ENCODE measurements around the gene SLC39A1.
A peak's percentile ranks its signal among the peaks of the same experiment; 100 is the strongest.

Gene SLC39A1

GRCh38 chr1:153976819-153977249 lies 13.5 kb upstream of the SLC39A1 start:
- no peak for DNase-seq

DNA sequence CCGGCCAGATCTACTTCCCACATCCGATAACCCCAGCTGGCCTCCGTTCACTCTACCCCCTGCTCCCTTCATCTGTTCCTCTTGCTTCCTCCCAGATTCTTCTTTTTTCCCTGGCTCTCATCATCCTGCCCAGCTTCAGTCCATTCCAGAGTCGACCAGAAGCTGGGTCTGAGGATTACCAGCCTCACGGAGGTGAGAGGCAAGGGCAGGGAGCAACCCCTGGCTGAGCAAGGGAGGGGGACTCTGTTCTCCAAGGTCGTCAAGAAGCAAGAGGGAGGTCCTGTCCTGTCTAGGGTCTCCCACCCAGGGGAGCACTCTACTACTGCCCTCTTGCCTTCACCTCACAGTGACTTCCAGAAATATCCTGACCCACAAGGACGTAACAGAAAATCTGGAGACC lies 10.2 kb upstream of the SLC39A1 start:
- DNase-seq: no peak

DNA sequence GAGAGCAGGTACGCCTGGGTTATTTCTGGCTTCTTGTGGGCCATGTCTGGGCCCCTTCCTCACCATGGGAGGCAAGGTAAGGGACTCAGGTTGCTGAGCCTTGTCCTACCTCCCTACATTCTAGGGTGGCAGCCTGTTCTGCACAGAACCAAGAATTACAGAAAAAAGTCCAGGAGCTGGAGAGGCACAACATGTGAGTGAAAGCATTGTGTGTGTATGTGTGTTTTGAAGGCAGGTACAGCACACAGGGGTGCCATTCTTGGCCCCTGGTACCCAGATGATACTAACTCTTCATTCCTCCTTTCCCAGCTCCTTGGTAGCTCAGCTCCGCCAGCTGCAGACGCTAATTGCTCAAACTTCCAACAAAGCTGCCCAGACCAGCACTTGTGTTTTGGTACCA lies 9.7 kb upstream of the SLC39A1 start:
- DNase-seq: no peak

DNA sequence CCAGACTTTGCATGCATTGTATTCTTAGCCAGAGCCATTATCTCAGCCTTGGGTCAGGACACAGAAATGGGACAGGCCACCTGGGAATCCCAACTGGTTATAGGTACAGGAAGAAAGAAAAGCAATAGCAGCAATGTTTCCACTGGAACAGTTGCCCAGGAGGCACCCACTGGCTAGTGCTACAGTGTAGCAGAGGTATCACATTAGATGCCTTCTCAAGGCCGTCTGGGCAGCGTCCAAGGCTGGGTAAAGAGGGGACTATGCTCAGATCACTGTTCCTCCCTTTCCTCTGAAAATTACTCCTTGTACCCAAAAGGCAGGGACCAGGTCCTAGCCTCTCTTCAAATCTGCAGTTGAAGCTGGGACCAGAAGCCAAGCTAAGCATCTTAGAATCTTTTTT lies 7.0 kb upstream of the SLC39A1 start:
- DNase-seq: no peak

DNA sequence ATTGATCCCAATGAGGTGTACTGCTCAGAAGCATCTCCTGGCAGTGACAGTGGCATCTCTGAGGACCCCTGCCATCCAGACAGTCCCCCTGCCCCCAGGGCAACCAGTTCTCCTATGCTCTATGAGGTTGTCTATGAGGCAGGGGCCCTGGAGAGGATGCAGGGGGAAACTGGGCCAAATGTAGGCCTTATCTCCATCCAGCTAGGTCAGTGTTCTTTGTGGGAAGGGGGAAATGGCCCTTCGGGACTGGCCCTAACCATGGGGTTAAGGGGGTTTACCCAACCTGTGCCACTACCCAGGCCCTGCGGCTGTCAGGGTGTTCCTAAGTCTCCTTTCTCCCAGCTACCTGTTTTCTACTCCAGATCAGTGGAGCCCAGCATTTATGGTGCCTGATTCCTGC lies 5.6 kb upstream of the SLC39A1 start:
- no peak for DNase-seq

DNA sequence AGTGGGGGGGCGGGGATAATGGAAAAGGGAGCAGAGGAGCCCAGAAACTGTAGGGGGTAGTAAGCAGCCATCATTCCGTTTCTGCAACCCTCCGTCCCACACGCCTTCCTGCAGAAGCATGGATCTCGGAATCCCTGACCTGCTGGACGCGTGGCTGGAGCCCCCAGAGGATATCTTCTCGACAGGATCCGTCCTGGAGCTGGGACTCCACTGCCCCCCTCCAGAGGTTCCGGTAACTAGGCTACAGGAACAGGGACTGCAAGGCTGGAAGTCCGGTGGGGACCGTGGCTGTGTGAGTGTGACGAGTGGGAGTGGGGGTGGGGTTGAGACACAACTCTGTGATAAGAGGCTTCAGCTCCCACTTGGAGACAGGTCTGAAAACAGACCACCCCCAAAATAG lies 5.1 kb upstream of the SLC39A1 start:
- DNase-seq: no peak

- DNase-seq: no peak
These were observed 4.6 kb upstream of the SLC39A1 start for GRCh38 chr1:153968000-153968363.

GRCh38 chr1:153967107-153967999 lies 4.0 kb upstream of the SLC39A1 start, which contains the start of gene CREB3L4:
Gene CREB3L4, plus strand, starts transcription at chr1:153967902. Its CDS starts 624 bp downstream, at chr1:153968526.
- peak; percentile 82 to 84 for DNase-seq

DNA sequence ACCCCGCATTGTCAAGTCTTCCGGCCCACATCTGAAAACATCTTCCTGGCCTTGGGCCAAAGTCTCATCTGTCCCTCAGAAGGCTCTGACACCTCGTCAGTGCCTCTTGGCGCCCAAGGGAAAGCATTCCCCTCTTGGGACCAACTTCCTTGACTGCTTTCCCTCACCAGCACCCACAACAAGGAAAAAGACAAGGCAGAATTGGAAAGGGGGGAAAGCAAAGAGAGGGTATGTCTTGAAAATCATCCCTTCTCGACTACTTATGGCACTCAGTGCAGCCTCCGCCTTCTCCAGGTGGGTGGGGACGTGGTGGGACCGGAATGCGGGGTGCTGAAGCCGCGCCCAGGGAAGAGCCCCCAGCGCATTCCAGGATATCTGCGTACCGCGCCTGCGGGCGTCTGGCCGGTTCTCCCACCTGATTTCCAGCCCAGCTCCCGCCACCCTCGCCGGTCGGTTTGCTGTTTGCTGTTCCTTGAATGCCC lies 554 bp upstream of the SLC39A1 start:
- DNase-seq: no peak

DNA sequence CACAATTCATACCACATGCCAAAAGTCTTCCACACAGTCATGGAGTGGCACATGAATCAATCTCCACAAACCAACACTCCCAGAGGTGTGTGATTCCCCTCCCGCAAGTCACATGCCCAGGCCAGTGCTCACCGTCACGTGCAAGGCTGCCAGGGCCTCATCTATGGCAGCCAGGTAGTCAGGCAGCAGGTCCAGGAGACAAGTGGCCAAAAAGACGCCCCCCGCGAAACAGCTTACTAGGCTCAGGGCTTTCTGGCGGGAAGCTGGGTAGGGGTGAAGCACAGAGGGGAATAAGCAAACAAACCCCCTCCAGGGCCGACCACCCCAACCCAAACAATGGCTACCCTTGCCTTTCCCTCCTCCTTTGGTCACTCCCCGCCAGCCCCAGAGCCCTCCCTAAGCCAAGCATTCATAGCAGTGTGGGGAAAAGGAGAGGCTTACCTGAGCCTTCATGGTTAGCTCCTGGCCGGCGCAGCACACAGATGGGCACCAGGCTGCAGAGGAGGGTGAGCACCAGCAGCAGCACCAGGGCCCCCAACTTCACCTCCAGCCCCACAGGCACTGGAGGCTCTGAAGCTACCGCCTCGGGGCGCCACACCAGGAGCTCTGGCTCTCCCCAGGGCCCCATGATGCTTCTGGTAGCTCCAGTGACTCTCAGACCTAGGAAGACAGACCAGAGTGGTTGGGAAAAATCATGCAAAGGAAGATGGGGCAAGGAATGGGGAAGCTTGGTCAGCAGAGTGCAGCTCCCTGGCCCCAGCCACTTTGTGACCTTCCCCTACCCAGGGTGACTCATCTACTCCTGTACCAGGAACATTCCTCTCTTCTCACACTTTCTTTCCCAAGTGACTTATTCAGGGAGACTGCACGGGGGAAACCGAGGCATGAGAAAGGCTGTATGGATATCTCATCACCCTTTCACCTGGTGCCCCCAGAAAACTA lies 978 bp downstream of the SLC39A1 start:
- DNase-seq: no peak

- no peak for DNase-seq
These were observed 1.9 kb downstream of the SLC39A1 start for GRCh38 chr1:153961421-153961820.

GRCh38 chr1:153960206-153960605 lies 3.1 kb downstream of the SLC39A1 start:
- DNase-seq: no peak

GRCh38 chr1:153959454-153959853 lies 3.9 kb downstream of the SLC39A1 start:
- no peak for DNase-seq

GRCh38 chr1:153958961-153959260 lies 4.4 kb downstream of the SLC39A1 start:
- no peak for DNase-seq

DNA sequence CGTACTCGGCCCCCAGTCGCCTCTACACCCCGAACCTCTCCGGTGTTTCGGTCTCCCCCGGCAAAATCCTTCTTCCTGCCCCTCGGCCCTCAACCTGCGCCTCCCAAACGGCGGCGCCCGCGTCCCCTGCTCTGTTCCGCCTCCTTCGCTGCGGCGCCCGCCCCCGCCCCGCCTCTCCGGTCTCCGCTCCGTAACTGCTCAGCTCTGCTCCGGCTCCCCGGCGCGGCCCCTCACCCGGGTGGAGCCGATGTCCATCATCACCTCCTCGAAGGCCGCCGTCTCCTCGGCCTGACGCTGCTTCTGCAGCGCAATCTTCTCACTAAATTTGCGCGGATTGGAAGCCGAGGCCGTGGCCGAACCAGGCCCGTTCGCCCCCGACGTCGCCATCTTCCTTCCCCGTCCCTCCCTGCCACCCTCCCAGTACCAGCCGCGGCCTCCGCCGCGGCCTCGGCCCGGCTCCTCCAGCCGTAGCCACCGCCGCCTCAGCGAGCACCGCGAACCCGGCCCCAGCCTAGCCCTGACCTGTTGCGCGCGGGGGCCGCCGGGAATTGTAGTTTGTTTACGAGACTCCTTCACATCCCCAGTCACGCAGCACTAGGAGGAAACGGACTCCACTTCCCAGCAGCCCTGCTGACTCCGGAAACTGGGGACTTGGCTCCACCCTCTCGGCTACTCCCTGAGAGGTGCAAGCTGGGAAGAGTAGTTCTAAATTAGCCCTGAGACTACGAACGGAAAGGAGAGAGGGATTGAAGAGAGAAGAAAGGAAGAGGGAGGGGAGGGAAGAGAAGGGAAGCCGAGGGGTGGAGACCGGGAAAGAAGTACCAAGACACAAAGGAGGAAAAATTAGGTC lies 5.0 kb downstream of the SLC39A1 start, which contains the start of gene CRTC2:
TSS of gene CRTC2 (minus strand) at position 502 of the 850 bp plus-strand sequence. CDS start at position 387, 115 bp downstream.
- peak; percentile 97 for DNase-seq

GRCh38 chr1:153957744-153958110 lies 5.6 kb downstream of the SLC39A1 start:
- DNase-seq: peak; percentile 45 to 48

- DNase-seq: no peak
These were observed 6.2 kb downstream of the SLC39A1 start for GRCh38 chr1:153956997-153957715.

DNA sequence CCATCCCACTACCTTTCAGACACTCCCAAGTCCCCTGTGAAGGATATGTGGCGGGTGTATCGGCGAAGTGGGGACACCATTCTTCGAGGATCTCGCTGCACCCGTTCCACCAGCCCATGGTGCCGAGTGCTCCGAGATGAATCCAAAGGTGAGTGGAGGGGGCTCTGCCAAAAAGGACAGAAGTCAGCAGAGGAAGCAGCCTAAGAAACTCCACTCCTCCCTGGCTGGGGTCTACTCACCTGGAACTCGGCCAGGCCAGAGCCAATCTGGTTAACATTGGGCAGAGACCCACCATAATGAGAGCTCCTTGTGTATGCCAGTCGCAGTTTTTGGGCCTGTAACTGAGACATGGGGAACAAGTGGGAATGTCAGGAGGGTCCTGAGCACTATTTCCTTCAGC lies 8.5 kb downstream of the SLC39A1 start:
- DNase-seq: no peak

DNA sequence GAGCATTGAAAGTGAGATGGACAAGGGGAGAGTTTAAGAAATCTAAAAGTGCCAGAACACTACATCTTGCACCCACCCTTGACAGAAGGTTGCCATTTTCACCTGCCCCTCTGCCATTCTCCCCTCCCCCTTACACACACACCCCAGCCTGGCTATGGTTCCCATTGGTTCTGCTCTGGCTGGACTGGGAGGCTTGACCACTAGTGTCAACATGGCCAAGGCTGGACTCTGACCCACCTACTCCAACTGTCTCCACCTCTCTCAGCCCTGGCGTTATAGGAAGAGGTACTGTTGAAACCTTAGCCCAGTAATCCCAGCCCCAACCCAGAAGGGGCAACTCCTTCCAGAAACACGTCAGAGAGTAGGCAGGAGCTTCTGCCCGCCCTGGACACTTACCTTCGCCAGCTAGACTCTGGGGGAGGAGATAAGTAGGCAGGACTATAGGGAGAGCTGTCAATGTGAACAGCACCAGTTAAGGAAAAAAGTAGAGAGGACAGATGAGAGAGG lies 9.4 kb downstream of the SLC39A1 start:
- DNase-seq: no peak

GRCh38 chr1:153951801-153952200 lies 11.5 kb downstream of the SLC39A1 start:
- DNase-seq: no peak

- DNase-seq: no peak
These were observed 12.2 kb downstream of the SLC39A1 start for GRCh38 chr1:153951183-153951582.
